GM12878 (cell line): ENCODE results near the gene NGFR. TPM values are rescaled to one million over a fixed set of nuclear protein-coding genes. Genes with fewer than 3 reads are reported as not detected.

Source experiments
- ATAC-seq: fragments of 200-7000 bp; cut with Tn5 transposase; 3 replicates; pipeline ENCODE4 v1.9.1; 2020; ENCODE audit warnings: mild to moderate bottlenecking, moderate library complexity
- BruUV-seq: library from RNA; stranded (reverse); fragments of 400-500 nt; replicated peaks from 2 replicates; lab custom pipeline; 2021; lab: Mats Ljungman, UMichigan
- CTCF ChIA-PET: fragments of 300-600 bp; sonication (Branson Sonifier 250); formaldehyde crosslinking; extraction: SDS; loops from one replicate; lab custom pipeline; 2021; ENCODE audit warnings: inconsistent platforms; lab: Yijun Ruan, JAX
- POLR2A ChIA-PET: fragments of 350-600 bp; formaldehyde crosslinking; extraction: SDS; loops from one replicate; lab custom pipeline; 2021; ENCODE audit warnings: inconsistent platforms; lab: Charles Lee
- RAD21 ChIA-PET: fragments of 300-600 bp; sonication (Branson Sonifier 250); formaldehyde crosslinking; loops from one replicate; lab custom pipeline; 2023; ENCODE audit warnings: antibody characterized with exemption; ENCODE audit not compliant: unreplicated experiment; lab: Charles Lee
- SMC1A ChIA-PET: fragments of 300-600 bp; sonication (Branson Sonifier 250); formaldehyde crosslinking; loops from one replicate; lab custom pipeline; 2023; ENCODE audit not compliant: unreplicated experiment, uncharacterized antibody; lab: Charles Lee
- DNase-seq: peaks from one replicate; pipeline ENCODE4 v3.0.0-alpha.2; 2011; ENCODE audit warnings: low read depth, low spot score
- FAIRE-seq: peaks from 3 replicates; lab custom pipeline; 2011; peaks lifted over from hg19 to GRCh38; lab: Jason Lieb, UNC
- H2AFZ ChIP-seq: 2 replicates; pipeline ENCODE4 v1.6.0; 2011; ENCODE audit warnings: low read depth, low read length, control low read depth; ENCODE audit not compliant: control insufficient read depth
- H3K27ac ChIP-seq: 2 replicates; pipeline ENCODE4 v1.5.1; 2011; ENCODE audit warnings: control low read depth; ENCODE audit not compliant: control insufficient read depth, insufficient read depth
- H3K27me3 ChIP-seq, 2 experiments: replicated peaks in 1 of 2; 2 replicates each; pipeline versions ENCODE4 v1.6.0 to v1.6.1; 2011; ENCODE audit warnings: low read length in 1 of 2; ENCODE audit not compliant: control insufficient read depth in 2 of 2, insufficient read depth in 2 of 2
- H3K36me3 ChIP-seq, 2 experiments: 2 replicates each; pipeline ENCODE4 v1.5.1; 2011; ENCODE audit warnings: low read length in 1 of 2; ENCODE audit not compliant: control insufficient read depth in 2 of 2, insufficient read depth in 2 of 2
- H3K4me1 ChIP-seq: 2 replicates; pipeline ENCODE4 v1.6.1; 2011; ENCODE audit warnings: mild to moderate bottlenecking, low read length, moderate library complexity, mixed read lengths; ENCODE audit not compliant: control insufficient read depth, insufficient read depth
- H3K4me2 ChIP-seq: 2 replicates; pipeline ENCODE4 v1.6.0; 2011; ENCODE audit warnings: control low read depth; ENCODE audit not compliant: control insufficient read depth, insufficient read depth
- H3K4me3 ChIP-seq: fragments of 200-600 bp; sonication (generic); 2 replicates; pipeline ENCODE4 v1.5.1; 2016
- H3K79me2 ChIP-seq: 2 replicates; pipeline ENCODE4 v1.6.0; 2011; ENCODE audit warnings: low read length; ENCODE audit not compliant: control insufficient read depth, insufficient read depth
- H3K9ac ChIP-seq: 2 replicates; pipeline ENCODE4 v1.8.0; 2011; ENCODE audit warnings: low read length, control low read depth, mixed read lengths; ENCODE audit not compliant: control insufficient read depth, insufficient read depth
- H3K9me3 ChIP-seq: replicated peaks from 3 replicates; pipeline ENCODE4 v1.5.1; 2011; ENCODE audit warnings: mild to moderate bottlenecking, low read length; ENCODE audit not compliant: control insufficient read depth, insufficient read depth
- H4K20me1 ChIP-seq: 2 replicates; pipeline ENCODE4 v1.6.0; 2011; ENCODE audit not compliant: control insufficient read depth, insufficient read depth
- ATF2 ChIP-seq: IDR thresholded peaks from 2 replicates; pipeline ENCODE4 v1.6.1; 2012; ENCODE audit warnings: low read length, inconsistent platforms
- BCL3 ChIP-seq: IDR thresholded peaks from 2 replicates; pipeline ENCODE4 v1.6.1; 2011; ENCODE audit warnings: borderline replicate concordance, low read depth, mild to moderate bottlenecking, moderate library complexity, low read length; ENCODE audit not compliant: insufficient read depth, poor library complexity, severe bottlenecking
- CBX3 ChIP-seq: fragments of 200-600 bp; sonication (generic); IDR thresholded peaks from 2 replicates; pipeline ENCODE4 v1.6.1; 2016; ENCODE audit warnings: low read depth, borderline replicate concordance
- E2F8 ChIP-seq: fragments of 450-650 bp; IDR thresholded peaks from 2 replicates; pipeline ENCODE4 v1.6.1; 2018; ENCODE audit warnings: mild to moderate bottlenecking, low read depth, moderate library complexity; ENCODE audit not compliant: partially characterized antibody
- ELK1 ChIP-seq: IDR thresholded peaks from 2 replicates; pipeline ENCODE4 v1.6.1; 2012; ENCODE audit warnings: low read depth, low read length, improper control_type of control experiment
- MYB ChIP-seq: fragments of 150-350 bp; IDR thresholded peaks from 2 replicates; pipeline ENCODE4 v1.6.1; 2014; ENCODE audit warnings: mild to moderate bottlenecking, low read depth, low read length, borderline replicate concordance
- RCOR1 ChIP-seq: conservative IDR thresholded peaks from 2 replicates; pipeline ENCODE4 v1.6.1; 2012; ENCODE audit warnings: low read depth, low read length, improper control_type of control experiment
- SIN3A ChIP-seq: IDR thresholded peaks from 2 replicates; pipeline ENCODE4 v1.6.1; 2012; ENCODE audit warnings: low read depth, low read length, improper control_type of control experiment
- SKIL ChIP-seq: fragments of 450-650 bp; IDR thresholded peaks from 2 replicates; pipeline ENCODE4 v1.6.1; 2017; ENCODE audit warnings: mild to moderate bottlenecking, low read depth, inconsistent platforms; ENCODE audit not compliant: poor library complexity, severe bottlenecking
- SREBF1 ChIP-seq: IDR thresholded peaks from 2 replicates; pipeline ENCODE4 v1.6.1; 2012; ENCODE audit warnings: mild to moderate bottlenecking, low read length
- STAT3 ChIP-seq: IDR thresholded peaks from 2 replicates; pipeline ENCODE4 v1.6.1; 2011; ENCODE audit warnings: low read depth, low read length, improper control_type of control experiment
- TARDBP ChIP-seq: IDR thresholded peaks from 2 replicates; pipeline ENCODE4 v1.6.1; 2016; ENCODE audit warnings: borderline replicate concordance
- ZNF217 ChIP-seq: fragments of 450-650 bp; IDR thresholded peaks from 2 replicates; pipeline ENCODE4 v1.6.1; 2017; ENCODE audit warnings: antibody characterized with exemption, mild to moderate bottlenecking
- WGBS: methylation state at CpG from one replicate; pipeline ENCODE4 v1.1.6; 2016; ENCODE audit warnings: low lambda C conversion rate; ENCODE audit not compliant: insufficient replicate concordance, insufficient coverage; ENCODE audit errors: missing lambda C conversion rate; 5-methylcytosine and 5-hydroxymethylcytosine counted together
- in situ Hi-C: fragments of 300-500 bp; cut with MboI; formaldehyde crosslinking; loops from 9 replicates; pipeline ENCODE4 v1.14.3; 2018; ENCODE audit warnings: mixed read lengths
- intact Hi-C: fragments of 100-400 bp; cut with micrococcal nuclease; formaldehyde crosslinking; loops from one replicate; pipeline ENCODE4 v1.14.2; 2022; ENCODE audit not compliant: unreplicated experiment
- polyA plus RNA-seq, 11 experiments: library from polyadenylated mRNA; depleted of rRNA in 4 of 11; unstranded in 6 of 11; stranded (reverse) in 5 of 11; fragments of >200 nt; fragmentation: Nextera tagmentation in 4 of 11; fragmentation: Illumina TruSeq in 1 of 11; extraction: Ambion mirVana in 4 of 11; extraction: Trizol in 1 of 11; gene quantifications; 1 replicate in 1 of 11; 2 replicates in 10 of 11; pipeline versions ENCODE4 v1.2.1 to v1.2.3, GENCODE V29; 2011 to 2016; ENCODE audit warnings: inconsistent platforms in 2 of 11, missing spikeins in 2 of 11, low read depth in 1 of 11
- total RNA-seq, 4 experiments: library from RNA; depleted of rRNA in 3 of 4; stranded (reverse); fragments of >200 nt in 3 of 4; fragmentation: Illumina TruSeq in 1 of 4; extraction: Trizol in 1 of 4; gene quantifications; 2 replicates each; pipeline versions ENCODE4 v1.2.1 to v1.2.3, GENCODE V29; 2013 to 2021

Gene NGFR
- total and polyA plus RNA-seq, 10 of the 15 experiments (the other 5 are each of a cell fraction or from before 2014, with no cell fraction given): 0.05 to 0.28 (median 0.08) TPM; not detected in 1

- TF ChIP-seq SKIL (no peak), BCL3 (no peak), ELK1 (no peak), ZNF217 (no peak), SIN3A (no peak), SREBF1 (no peak)
Measured at GRCh38 chr17:49501496-49501895, 6.4 kb downstream of the NGFR start (continued).

- Histone ChIP-seq H2AFZ (no peak overlapping the region), H3K27me3 (peaks cover 2 to 7% of the 10 kb centered on the region in 2 experiments), H3K79me2 (no peaks in the 10 kb centered on the region), H3K36me3 (no peaks in the 10 kb centered on the region), H3K9ac (no peak overlapping the region), H4K20me1 (no peaks in the 10 kb centered on the region), H3K4me3 (no peak overlapping the region), H3K4me1 (no peaks in the 10 kb centered on the region), H3K9me3 (no peaks in the 10 kb centered on the region), H3K4me2 (no peak overlapping the region), H3K27ac (no peak overlapping the region)
- no peak for FAIRE-seq
- intact Hi-C loops (no loop called here), in situ Hi-C loops (no loop called here)
- 15% methylated on average over 4 of the region's 4 CpGs for WGBS
- BruUV-seq: no TSS peak
- ATAC-seq: no peak
- no peak for DNase-seq
- ChIA-PET CTCF (interaction anchor here (0.9 kb wide), 1 partner anchor 8 kb away, joined by 3 read pairs; no protein-coding TSS in a partner anchor), POLR2A (interaction anchor here (0.6 kb wide), 1 partner anchor 491 kb away, joined by 4 read pairs; no protein-coding TSS in a partner anchor), RAD21 (no interaction called here), SMC1A (interaction anchor here (1.1 kb wide), 1 partner anchor 55 kb away, joined by 3 read pairs; no protein-coding TSS in a partner anchor)
- TF ChIP-seq ATF2: no peak
- no peak for TF ChIP-seq RCOR1
- TF ChIP-seq E2F8: no peak
- no peak for TF ChIP-seq CBX3
- TF ChIP-seq STAT3: no peak
- TF ChIP-seq MYB: no peak
- no peak for TF ChIP-seq TARDBP
Measured at GRCh38 chr17:49502254-49502653, 7.2 kb downstream of the NGFR start.
